Chondrocyte (in vitro differentiated cells): ENCODE data around the gene DCTN2. TPM values are rescaled to one million over a fixed set of nuclear protein-coding genes. Genes with fewer than 3 reads are reported as not detected.

ENCODE experiments used
- DNase-seq: peaks from one replicate; pipeline ENCODE4 v3.0.0; 2021; ENCODE audit warnings: mixed read lengths, low spot score
- H3K27ac Mint-ChIP-seq: one replicate; pipeline ENCODE4 v1.8.0; 2021; ENCODE audit warnings: mild to moderate bottlenecking, moderate library complexity, mixed read lengths; ENCODE audit not compliant: unreplicated experiment
- H3K27me3 Mint-ChIP-seq: 2 replicates; pipeline ENCODE4 v1.8.0; 2021; ENCODE audit warnings: low read depth, mixed read lengths
- H3K36me3 Mint-ChIP-seq: 2 replicates; pipeline ENCODE4 v1.8.0; 2021; ENCODE audit warnings: low read depth, mixed read lengths
- H3K4me1 Mint-ChIP-seq: 2 replicates; pipeline ENCODE4 v1.8.0; 2021; ENCODE audit warnings: low read depth, mild to moderate bottlenecking, mixed read lengths
- H3K4me3 Mint-ChIP-seq: one replicate; pipeline ENCODE4 v1.8.0; 2021; ENCODE audit warnings: mild to moderate bottlenecking, moderate library complexity, mixed read lengths; ENCODE audit not compliant: unreplicated experiment
- H3K9me3 Mint-ChIP-seq: 2 replicates; pipeline ENCODE4 v1.8.0; 2021; ENCODE audit warnings: low read depth, mixed read lengths
- CTCF ChIP-seq: fragments of 200-600 bp; sonication (generic); IDR thresholded peaks from 2 replicates; pipeline ENCODE4 v1.5.0; 2021; ENCODE audit warnings: antibody characterized with exemption, mild to moderate bottlenecking, moderate library complexity
- total RNA-seq: library from RNA; stranded (reverse); gene quantifications from 3 replicates; pipeline ENCODE4 v1.2.1, GENCODE V29; 2021

DCTN2 gene
- total RNA-seq, 1 donor from 2014 or later: 112 TPM

GRCh38 chr12:57535764-57536596 lies 11.0 kb downstream of the DCTN2 start:
- no peak overlapping the region for H3K4me3 Mint-ChIP-seq
- peak overlapping the region; percentile 42 for H3K27ac Mint-ChIP-seq
- peaks cover 35% of the 10 kb centered on the region for H3K36me3 Mint-ChIP-seq
- no peaks in the 10 kb centered on the region for H3K9me3 Mint-ChIP-seq
- H3K4me1 Mint-ChIP-seq: peaks cover 11% of the 10 kb centered on the region
- DNase-seq: no peak
- no peaks in the 10 kb centered on the region for H3K27me3 Mint-ChIP-seq
- TF ChIP-seq CTCF: no peak

- Mint-ChIP-seq H3K4me3 (no peak overlapping the region), H3K27ac (no peak overlapping the region), H3K9me3 (no peaks in the 10 kb centered on the region), H3K27me3 (no peaks in the 10 kb centered on the region), H3K4me1 (peaks cover 9% of the 10 kb centered on the region), H3K36me3 (peaks cover 34% of the 10 kb centered on the region)
- no peak for DNase-seq
- no peak for TF ChIP-seq CTCF
Observed at GRCh38 chr12:57534991-57535543, 11.9 kb downstream of the DCTN2 start.

DNA sequence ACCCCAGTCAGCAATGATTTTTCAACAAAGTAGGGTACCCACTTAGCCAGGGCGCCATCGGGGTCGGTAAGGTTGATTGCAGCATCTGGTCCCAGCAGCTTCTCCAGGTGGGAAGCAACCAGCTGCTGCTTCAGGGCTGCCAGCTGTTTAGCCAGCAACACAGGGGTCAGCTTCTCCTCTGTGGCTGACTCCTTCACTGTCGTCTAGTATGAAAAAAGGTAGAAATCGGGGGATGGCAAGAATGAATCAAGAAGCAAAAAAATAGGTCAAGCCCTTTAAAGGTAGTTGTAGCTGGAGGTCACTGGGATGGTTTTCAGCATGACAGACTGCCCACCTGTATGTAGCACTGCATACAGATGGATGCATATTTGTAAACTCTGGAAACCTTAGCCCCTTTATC lies 12.7 kb downstream of the DCTN2 start:
- TF ChIP-seq CTCF: no peak
- Mint-ChIP-seq H3K9me3 (no peaks in the 10 kb centered on the region), H3K27me3 (no peaks in the 10 kb centered on the region), H3K4me3 (no peak overlapping the region), H3K36me3 (peaks cover 42% of the 10 kb centered on the region), H3K27ac (no peak overlapping the region), H3K4me1 (peaks cover 9% of the 10 kb centered on the region)
- DNase-seq: no peak

DNA sequence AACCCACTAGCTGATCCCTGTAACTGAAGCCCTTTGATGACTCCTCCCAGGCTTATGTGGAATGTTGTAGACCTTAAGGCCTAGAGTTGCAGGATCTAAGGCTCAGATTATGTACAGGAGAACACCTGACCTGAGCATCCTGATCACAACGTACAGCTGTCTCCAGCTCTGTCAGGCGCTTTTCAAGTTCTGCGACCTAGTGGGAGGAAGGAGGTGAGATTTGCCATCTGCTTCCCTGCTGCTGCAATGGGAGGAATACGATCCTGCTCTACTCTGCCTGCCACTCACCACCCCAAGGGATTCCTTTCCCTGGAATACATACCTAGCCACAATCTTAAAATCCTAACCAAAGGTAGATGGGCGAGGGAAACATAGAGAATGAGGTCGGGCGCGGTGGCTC lies 13.9 kb downstream of the DCTN2 start:
- no peak for DNase-seq
- Mint-ChIP-seq H3K36me3 (peaks cover 40% of the 10 kb centered on the region), H3K9me3 (no peaks in the 10 kb centered on the region), H3K27ac (no peak overlapping the region), H3K27me3 (no peaks in the 10 kb centered on the region), H3K4me3 (no peak overlapping the region), H3K4me1 (peaks cover 9% of the 10 kb centered on the region)
- TF ChIP-seq CTCF: no peak

DNA sequence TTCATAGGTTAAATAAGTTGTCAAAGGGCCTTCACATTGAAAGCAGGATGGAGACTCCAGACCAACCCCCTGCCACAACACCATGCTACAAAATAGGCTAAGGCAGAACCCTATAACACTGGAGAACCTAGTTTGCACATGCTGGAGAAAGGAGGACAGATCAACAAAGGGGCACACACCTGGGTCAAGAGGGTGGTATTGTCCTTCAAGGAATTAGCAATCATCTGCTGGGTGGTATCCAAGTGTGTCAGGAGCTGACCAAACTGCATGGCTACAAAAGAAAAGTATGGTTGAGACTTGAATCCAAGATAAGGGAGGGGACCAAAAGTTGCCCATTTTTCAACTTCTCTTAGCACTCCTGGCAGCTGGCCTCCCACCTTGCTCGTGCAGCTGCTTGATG lies 15.2 kb downstream of the DCTN2 start:
- DNase-seq: no peak
- TF ChIP-seq CTCF: no peak
- Mint-ChIP-seq H3K4me1 (peaks cover 9% of the 10 kb centered on the region), H3K4me3 (no peak overlapping the region), H3K27ac (peak overlapping the region; percentile 32), H3K27me3 (no peaks in the 10 kb centered on the region), H3K36me3 (peaks cover 44% of the 10 kb centered on the region), H3K9me3 (no peaks in the 10 kb centered on the region)
